ENCODE measurements around the gene RNF212B. TPM values are rescaled to one million over a fixed set of nuclear protein-coding genes. Genes with fewer than 3 reads are reported as not detected.

The RNF212B gene
- total RNA-seq, 6 experiments from 2014 or later = not detected

DNA sequence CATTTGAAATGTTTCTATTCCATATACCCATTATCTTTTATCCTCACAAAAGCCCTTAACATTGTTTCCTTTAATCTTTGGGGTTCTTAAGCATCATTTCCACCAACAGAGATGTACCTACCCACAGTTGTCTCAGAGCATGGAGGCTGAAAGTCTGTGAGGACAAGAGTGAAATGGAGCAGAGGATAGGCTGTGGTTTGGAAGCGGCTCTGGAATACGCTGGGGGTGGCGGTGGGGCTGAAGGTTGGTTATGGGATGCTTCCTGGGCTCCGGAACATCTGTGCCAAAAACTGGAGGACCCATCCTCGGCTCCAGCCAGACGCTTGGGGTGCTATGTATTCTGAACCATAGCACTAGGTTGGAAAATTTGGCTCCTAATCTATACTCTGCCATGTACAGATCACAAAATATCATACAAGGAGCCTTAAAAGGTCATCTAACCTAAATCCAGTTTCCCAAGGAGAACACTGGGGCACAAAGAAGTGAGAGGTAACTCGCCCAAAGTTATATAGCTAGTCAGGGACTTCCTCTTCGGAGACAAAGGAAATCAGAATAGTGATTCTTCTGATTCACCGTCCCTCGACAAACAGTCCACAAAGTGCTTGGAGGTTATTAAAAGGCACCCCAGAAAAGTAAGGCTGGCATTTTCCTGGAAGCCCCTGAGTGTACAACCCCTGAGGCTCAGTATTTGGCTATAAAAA is 62.4 kb downstream of the RNF212B start:
- Mint-ChIP-seq H3K27ac (peak overlapping the region; percentile 98), H3K27me3 (ENCODE audit: insufficient read depth) (no peaks in the 10 kb centered on the region), H3K9me3 (no peaks in the 10 kb centered on the region), H3K4me3 (peak overlapping the region; percentile 93), H3K36me3 (ENCODE audit: low read depth) (no peaks in the 10 kb centered on the region), H3K4me1 (ENCODE audit: low read depth) (peaks cover 58% of the 10 kb centered on the region)
- no peak for DNase-seq
- TF ChIP-seq, protein P1, sequence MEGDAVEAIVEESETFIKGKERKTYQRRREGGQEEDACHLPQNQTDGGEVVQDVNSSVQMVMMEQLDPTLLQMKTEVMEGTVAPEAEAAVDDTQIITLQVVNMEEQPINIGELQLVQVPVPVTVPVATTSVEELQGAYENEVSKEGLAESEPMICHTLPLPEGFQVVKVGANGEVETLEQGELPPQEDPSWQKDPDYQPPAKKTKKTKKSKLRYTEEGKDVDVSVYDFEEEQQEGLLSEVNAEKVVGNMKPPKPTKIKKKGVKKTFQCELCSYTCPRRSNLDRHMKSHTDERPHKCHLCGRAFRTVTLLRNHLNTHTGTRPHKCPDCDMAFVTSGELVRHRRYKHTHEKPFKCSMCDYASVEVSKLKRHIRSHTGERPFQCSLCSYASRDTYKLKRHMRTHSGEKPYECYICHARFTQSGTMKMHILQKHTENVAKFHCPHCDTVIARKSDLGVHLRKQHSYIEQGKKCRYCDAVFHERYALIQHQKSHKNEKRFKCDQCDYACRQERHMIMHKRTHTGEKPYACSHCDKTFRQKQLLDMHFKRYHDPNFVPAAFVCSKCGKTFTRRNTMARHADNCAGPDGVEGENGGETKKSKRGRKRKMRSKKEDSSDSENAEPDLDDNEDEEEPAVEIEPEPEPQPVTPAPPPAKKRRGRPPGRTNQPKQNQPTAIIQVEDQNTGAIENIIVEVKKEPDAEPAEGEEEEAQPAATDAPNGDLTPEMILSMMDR (IDR thresholded peaks at IDR 0.05) = peak; percentile 18

DNA sequence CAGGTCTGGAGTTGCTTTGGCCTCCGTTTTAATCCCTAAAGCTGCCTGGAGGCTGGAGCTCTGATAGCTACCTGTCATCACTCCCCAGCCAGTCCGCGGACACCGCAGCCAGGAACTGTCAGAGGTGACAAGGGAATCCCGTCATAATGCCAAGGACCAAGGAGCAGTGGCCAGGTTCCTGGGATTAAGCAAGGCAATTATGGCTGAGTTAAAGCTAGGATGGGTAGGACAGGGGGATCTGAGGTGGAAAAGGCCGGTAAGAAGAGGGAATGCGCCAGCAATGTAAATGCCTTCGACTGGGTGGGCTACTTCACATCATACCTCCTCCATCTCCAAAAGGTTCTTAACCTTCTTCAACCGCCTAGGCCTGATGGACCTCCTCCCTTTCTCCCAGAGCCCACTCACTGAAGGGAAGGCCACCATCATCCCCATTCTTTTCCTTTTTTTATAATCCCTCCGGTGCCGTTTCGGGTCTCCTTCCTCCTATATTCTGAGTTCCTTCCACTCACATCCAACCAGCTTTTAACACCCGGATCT is 63.0 kb downstream of the RNF212B start:
- Mint-ChIP-seq H3K27me3 (ENCODE audit: insufficient read depth) (no peaks in the 10 kb centered on the region), H3K4me1 (ENCODE audit: low read depth) (peaks cover 56% of the 10 kb centered on the region), H3K36me3 (ENCODE audit: low read depth) (no peaks in the 10 kb centered on the region), H3K4me3 (peak overlapping the region; percentile 93), H3K9me3 (no peaks in the 10 kb centered on the region), H3K27ac (peak overlapping the region; percentile 98)
- no peak for DNase-seq
- TF ChIP-seq, protein P1 (IDR thresholded peaks at IDR 0.05) = no peak

DNA sequence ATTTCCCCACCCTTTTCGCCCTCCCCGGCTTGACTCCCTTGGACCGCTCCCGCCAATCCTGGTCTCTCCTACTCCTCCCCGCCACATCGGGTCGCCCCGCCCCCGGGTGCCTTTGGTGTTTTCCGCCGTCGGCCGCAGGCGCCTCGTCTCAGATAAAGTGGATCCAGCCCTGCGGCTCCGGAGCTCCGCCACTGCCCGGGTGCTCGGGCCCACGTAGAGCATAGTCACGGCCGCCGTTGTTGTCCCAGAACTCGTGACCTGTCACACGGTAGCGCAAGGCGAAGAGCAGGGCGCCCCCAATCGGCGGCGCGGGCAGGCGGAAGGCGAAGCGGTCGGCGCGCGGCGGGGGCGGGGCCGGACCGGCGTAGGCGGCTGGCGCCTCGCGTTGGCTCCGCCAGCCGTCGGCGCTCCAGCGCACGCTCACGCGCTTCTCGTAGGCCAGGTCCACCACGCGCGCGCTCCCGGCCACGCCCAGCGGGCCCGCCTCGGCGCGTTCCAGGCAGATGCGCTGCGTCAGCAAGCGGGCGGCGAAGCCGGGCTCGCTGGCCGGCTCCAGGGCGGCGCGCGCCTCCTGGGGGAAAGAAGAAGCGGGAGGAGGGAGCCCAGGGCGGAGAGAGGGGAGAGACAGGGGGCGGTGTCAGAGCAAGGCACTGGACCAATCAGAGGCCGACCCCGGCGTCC is 63.7 kb downstream of the RNF212B start:
- TF ChIP-seq, protein P1 (IDR thresholded peaks at IDR 0.05) = peak; percentile 84
- Mint-ChIP-seq H3K9me3 (no peaks in the 10 kb centered on the region), H3K4me1 (ENCODE audit: low read depth) (peaks cover 63% of the 10 kb centered on the region), H3K36me3 (ENCODE audit: low read depth) (no peaks in the 10 kb centered on the region), H3K27ac (peak overlapping the region; percentile 98), H3K27me3 (ENCODE audit: insufficient read depth) (no peaks in the 10 kb centered on the region; the same call in 1 of the 2 replicates), H3K4me3 (peak overlapping the region; percentile 99)
- peak; percentile 97 for DNase-seq

DNA sequence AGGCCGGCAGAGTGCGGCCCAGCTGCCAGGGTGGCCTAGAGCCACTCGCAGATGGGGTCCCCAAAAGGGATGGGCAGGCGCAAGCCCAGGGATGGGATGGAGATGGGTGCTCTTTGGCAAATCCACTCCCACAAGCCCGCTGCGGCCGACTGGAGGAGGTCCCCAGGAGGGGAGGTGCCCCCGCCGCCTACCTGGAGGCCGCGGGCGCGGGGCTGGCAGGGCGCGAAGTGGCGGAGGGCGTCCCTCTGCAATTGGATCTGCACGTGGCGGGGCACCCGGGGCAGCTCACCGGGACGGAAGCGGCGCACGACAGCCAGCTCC is 64.2 kb downstream of the RNF212B start:
- no peaks in the 10 kb centered on the region for H3K36me3 Mint-ChIP-seq (ENCODE audit: low read depth)
- no peaks in the 10 kb centered on the region for H3K9me3 Mint-ChIP-seq
- TF ChIP-seq, protein P1 (IDR thresholded peaks at IDR 0.05) = no peak
- peak overlapping the region; percentile 92 for H3K27ac Mint-ChIP-seq
- DNase-seq = no peak
- H3K4me3 Mint-ChIP-seq = peak overlapping the region; percentile 99
- H3K27me3 Mint-ChIP-seq (ENCODE audit: insufficient read depth) = no peaks in the 10 kb centered on the region; the same call in 1 of the 2 replicates
- H3K4me1 Mint-ChIP-seq (ENCODE audit: low read depth) = peaks cover 58% of the 10 kb centered on the region

DNA sequence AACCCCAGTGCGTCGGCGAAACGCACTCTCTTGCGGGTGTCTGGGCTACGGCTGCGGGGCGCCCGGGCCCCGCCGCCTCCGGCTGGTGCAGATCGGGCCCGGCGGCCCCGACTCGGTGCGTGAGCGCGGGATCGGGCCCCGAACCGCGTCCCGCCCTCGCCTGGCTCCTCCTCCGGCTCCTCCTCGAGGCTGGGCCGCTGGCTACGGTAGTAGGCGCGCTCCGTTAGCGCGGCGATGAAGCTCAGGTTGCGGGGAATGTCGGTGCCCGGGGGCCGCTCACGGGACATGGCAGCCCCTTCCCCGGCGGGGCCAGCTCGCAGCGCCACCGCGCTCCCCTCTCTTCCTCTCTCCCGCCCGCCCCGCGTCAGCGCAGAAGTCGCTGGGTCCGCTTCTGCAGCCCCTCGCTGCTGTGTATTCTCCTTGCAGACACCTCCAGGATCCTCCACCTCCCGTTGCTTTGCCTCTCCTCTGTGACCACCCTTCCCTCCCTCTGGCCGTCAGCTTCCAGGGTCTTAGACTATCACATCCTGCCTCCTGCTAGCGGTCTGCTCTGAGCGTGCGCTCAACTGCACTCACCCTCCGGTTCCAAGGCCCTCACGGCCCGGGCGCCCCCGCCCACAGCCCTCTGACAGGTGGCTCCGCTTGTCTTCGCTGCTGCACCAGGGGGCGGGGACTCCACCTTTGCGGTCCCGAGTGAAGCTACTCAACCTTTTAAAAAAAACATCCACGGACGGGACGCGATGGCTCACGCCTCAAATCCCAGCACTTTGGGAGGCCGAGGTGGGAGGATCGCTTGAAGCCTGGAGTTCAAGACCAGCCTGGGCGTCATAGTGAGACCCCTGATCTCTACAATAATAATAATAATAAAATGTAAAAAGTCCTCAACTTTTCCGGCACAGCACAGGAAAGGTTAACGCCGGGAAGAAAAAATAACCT is 64.8 kb downstream of the RNF212B start, which contains the start of gene PPP1R3E:
Gene PPP1R3E, minus strand, starts transcription at position 570 of the 936 bp plus-strand sequence. Its CDS starts 283 bp downstream, at position 287.
- Mint-ChIP-seq H3K27me3 (ENCODE audit: insufficient read depth) (no peaks in the 10 kb centered on the region; the same call in 1 of the 2 replicates), H3K9me3 (no peaks in the 10 kb centered on the region), H3K4me3 (peak within 1 kb of the TSS; percentile 99), H3K36me3 (ENCODE audit: low read depth) (peaks cover 5% of the 10 kb centered on the region), H3K27ac (peak within 1 kb of the TSS; percentile 96), H3K4me1 (ENCODE audit: low read depth) (peaks cover 55% of the 10 kb centered on the region)
- DNase-seq = no peak
- TF ChIP-seq, protein P1 (IDR thresholded peaks at IDR 0.05) = no peak
